Gastrocnemius medialis (tissue), 4 donors: ENCODE results near the gene PGLYRP3.

Source experiments
- POLR2A ChIP-seq, 2 donors: fragments of 450-650 bp; IDR thresholded peaks; one replicate each; pipeline ENCODE4 v1.6.1; 2017; ENCODE audit warnings: antibody characterized with exemption in 2 of 2, mild to moderate bottlenecking in 2 of 2, moderate library complexity in 2 of 2
- TF ChIP-seq, protein P1 (sequence below), 5 experiments: fragments of 450-650 bp in 3 of 5; fragments of 200-600 bp in 2 of 5; sonication (generic) in 2 of 5; IDR thresholded peaks in 4 of 5; conservative IDR thresholded peaks in 1 of 5; 1 replicate in 4 of 5; 2 replicates in 1 of 5; pipeline ENCODE4 v1.5.1; 2016 to 2019; ENCODE audit warnings: antibody characterized with exemption in 5 of 5, mild to moderate bottlenecking in 3 of 5, moderate library complexity in 3 of 5

DNA sequence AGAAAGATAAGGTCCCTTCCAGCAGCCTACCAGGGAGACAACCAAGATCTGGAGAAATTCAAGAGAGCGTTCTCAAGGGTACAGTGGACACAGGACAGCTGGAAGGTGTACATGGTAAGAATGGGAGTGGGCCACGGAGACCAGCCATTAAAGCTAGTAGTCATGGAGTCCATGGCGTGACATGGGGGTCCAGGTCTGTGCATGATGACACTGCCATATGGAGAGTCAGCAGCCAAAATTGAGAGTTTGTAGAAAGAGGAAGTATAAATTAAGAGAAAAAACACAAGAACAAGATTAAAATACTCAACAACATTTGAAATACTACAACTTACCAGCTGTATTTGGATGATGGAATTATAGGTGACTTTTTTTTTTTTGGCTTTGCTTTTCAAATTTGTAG, 61.2 kb downstream of the PGLYRP3 start:
- no peak for TF ChIP-seq POLR2A (IDR thresholded peaks at IDR 0.05)
- TF ChIP-seq, protein P1, sequence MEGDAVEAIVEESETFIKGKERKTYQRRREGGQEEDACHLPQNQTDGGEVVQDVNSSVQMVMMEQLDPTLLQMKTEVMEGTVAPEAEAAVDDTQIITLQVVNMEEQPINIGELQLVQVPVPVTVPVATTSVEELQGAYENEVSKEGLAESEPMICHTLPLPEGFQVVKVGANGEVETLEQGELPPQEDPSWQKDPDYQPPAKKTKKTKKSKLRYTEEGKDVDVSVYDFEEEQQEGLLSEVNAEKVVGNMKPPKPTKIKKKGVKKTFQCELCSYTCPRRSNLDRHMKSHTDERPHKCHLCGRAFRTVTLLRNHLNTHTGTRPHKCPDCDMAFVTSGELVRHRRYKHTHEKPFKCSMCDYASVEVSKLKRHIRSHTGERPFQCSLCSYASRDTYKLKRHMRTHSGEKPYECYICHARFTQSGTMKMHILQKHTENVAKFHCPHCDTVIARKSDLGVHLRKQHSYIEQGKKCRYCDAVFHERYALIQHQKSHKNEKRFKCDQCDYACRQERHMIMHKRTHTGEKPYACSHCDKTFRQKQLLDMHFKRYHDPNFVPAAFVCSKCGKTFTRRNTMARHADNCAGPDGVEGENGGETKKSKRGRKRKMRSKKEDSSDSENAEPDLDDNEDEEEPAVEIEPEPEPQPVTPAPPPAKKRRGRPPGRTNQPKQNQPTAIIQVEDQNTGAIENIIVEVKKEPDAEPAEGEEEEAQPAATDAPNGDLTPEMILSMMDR (IDR thresholded peaks at IDR 0.05 in 4 of 5, conservative IDR thresholded peaks at IDR 0.05 in 1 of 5) = no peak
